ENCODE results near the gene MCM3AP. TPM values are rescaled to one million over a fixed set of nuclear protein-coding genes. Genes with fewer than 3 reads are reported as not detected.

The MCM3AP gene
- total RNA-seq, 2 donors from 2014 or later = 52.7 to 102 TPM

- 73 to 84% methylated on average over 2 of the region's 2 CpGs for WGBS, 2 donors
- H3K4me3 ChIP-seq = no peak overlapping the region
- intact Hi-C loops (cut with DNase I) = no loop called here
- no peaks in the 10 kb centered on the region for H3K9me3 ChIP-seq
- no peak for DNase-seq
- no peak for ATAC-seq
- no peaks in the 10 kb centered on the region for H3K36me3 ChIP-seq (replicated peaks in 1 of 2; ENCODE audit: insufficient read depth in 1 of 2, low read depth in 2 of 2)
- TF ChIP-seq CTCF (IDR thresholded peaks at IDR 0.05) (no peak), POLR2A (IDR thresholded peaks at IDR 0.05) (no peak)
- no peaks in the 10 kb centered on the region for H3K4me1 ChIP-seq
- H3K27ac ChIP-seq = no peak overlapping the region
- no peaks in the 10 kb centered on the region for H3K27me3 ChIP-seq
Observed at GRCh38 chr21:46307625-46308024, 22.2 kb upstream of the MCM3AP start.

GRCh38 chr21:46304955-46305354, 19.5 kb upstream of the MCM3AP start:
- Histone ChIP-seq H3K36me3 (replicated peaks in 1 of 2; ENCODE audit: insufficient read depth in 1 of 2, low read depth in 2 of 2) (no peaks in the 10 kb centered on the region), H3K4me1 (no peaks in the 10 kb centered on the region), H3K4me3 (no peak overlapping the region), H3K27ac (no peak overlapping the region), H3K27me3 (no peaks in the 10 kb centered on the region), H3K9me3 (no peaks in the 10 kb centered on the region)
- no peak for TF ChIP-seq POLR2A (IDR thresholded peaks at IDR 0.05)
- TF ChIP-seq CTCF (IDR thresholded peaks at IDR 0.05) = no peak
- no peak for ATAC-seq
- WGBS, 2 donors = 92 to 97% methylated on average over 9 to 11 of the region's 11 CpGs
- DNase-seq = peak in 2 of 4 donors; percentile 32 to 37
- intact Hi-C loops (cut with DNase I) = no loop called here

DNA sequence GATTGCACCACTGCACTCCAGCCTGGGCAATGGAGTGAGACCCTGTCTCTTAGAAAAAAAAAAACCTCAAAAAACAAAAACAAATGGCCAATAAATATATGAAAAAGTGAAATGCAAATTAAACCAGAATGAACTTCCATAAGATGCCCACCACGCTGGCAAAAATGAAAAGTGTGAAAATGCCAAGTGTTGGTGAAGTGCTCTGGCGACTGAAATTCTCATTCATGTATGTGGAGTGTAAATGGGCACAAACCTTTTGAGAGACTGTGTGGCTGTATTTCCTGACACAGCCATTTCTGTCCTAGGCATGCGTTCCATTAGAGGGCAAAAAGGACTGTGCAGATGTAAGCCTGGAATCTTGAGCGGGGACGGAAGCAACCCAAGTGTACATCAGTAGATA, 19.0 kb upstream of the MCM3AP start:
- intact Hi-C loops (cut with DNase I) = no loop called here
- Histone ChIP-seq H3K27me3 (no peaks in the 10 kb centered on the region), H3K36me3 (replicated peaks in 1 of 2; ENCODE audit: insufficient read depth in 1 of 2, low read depth in 2 of 2) (no peaks in the 10 kb centered on the region), H3K9me3 (no peaks in the 10 kb centered on the region), H3K4me1 (no peaks in the 10 kb centered on the region), H3K27ac (no peak overlapping the region), H3K4me3 (no peak overlapping the region)
- no peak for TF ChIP-seq CTCF (IDR thresholded peaks at IDR 0.05)
- no peak for TF ChIP-seq POLR2A (IDR thresholded peaks at IDR 0.05)
- 93 to 96% methylated on average over 5 of the region's 5 CpGs for WGBS, 2 donors
- DNase-seq = no peak
- no peak for ATAC-seq

- ATAC-seq = no peak
Observed at GRCh38 chr21:46301759-46302158, 16.3 kb upstream of the MCM3AP start.

More at GRCh38 chr21:46301759-46302158, 16.3 kb upstream of the MCM3AP start:
- intact Hi-C loops (cut with DNase I) = no loop called here
- Histone ChIP-seq H3K9me3 (no peaks in the 10 kb centered on the region), H3K4me3 (no peak overlapping the region), H3K27me3 (no peaks in the 10 kb centered on the region), H3K4me1 (peaks cover 11% of the 10 kb centered on the region), H3K27ac (no peak overlapping the region), H3K36me3 (replicated peaks in 1 of 2; ENCODE audit: insufficient read depth in 1 of 2, low read depth in 2 of 2) (no peaks in the 10 kb centered on the region)
- DNase-seq = no peak
- TF ChIP-seq POLR2A (IDR thresholded peaks at IDR 0.05) = no peak
- TF ChIP-seq CTCF (IDR thresholded peaks at IDR 0.05) = no peak
- 91 to 94% methylated on average over 6 to 8 of the region's 14 CpGs for WGBS, 2 donors

Measured in body of pancreas (tissue), 4 donors.